Mammary epithelial cell (primary cell): ENCODE measurements around the gene KCNF1.

Source experiments
- EZH2 ChIP-seq: IDR thresholded peaks from 2 replicates; pipeline ENCODE4 v1.6.1; 2012; ENCODE audit warnings: low read length, inconsistent platforms, borderline replicate concordance
- TF ChIP-seq, protein P1 (sequence below), 2 donors: IDR thresholded peaks in 1 of 2; conservative IDR thresholded peaks in 1 of 2; 2 replicates each; pipeline ENCODE4 v1.5.1; 2011 to 2012; ENCODE audit warnings: inconsistent platforms in 2 of 2, low read length in 2 of 2, mild to moderate bottlenecking in 2 of 2, control low read depth in 1 of 2, low read depth in 1 of 2; ENCODE audit not compliant: insufficient read depth in 1 of 2; ENCODE audit errors: extremely low read depth in 1 of 2

GRCh38 chr2:10923008-10923375, 11.3 kb downstream of the KCNF1 start:
- TF ChIP-seq, protein P1, sequence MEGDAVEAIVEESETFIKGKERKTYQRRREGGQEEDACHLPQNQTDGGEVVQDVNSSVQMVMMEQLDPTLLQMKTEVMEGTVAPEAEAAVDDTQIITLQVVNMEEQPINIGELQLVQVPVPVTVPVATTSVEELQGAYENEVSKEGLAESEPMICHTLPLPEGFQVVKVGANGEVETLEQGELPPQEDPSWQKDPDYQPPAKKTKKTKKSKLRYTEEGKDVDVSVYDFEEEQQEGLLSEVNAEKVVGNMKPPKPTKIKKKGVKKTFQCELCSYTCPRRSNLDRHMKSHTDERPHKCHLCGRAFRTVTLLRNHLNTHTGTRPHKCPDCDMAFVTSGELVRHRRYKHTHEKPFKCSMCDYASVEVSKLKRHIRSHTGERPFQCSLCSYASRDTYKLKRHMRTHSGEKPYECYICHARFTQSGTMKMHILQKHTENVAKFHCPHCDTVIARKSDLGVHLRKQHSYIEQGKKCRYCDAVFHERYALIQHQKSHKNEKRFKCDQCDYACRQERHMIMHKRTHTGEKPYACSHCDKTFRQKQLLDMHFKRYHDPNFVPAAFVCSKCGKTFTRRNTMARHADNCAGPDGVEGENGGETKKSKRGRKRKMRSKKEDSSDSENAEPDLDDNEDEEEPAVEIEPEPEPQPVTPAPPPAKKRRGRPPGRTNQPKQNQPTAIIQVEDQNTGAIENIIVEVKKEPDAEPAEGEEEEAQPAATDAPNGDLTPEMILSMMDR (conservative IDR thresholded peaks at IDR 0.05 in 1 of 2, IDR thresholded peaks at IDR 0.05 in 1 of 2; ENCODE audit: extremely low read depth in 1 of 2, insufficient read depth in 1 of 2, low read depth in 1 of 2, low read length in 2 of 2) = no peak
- no peak for TF ChIP-seq EZH2
